Mesenchymal stem cell (in vitro differentiated cells and primary cell): ENCODE measurements around the gene CDK3.

Experiments
- DNase-seq: peaks from one replicate; pipeline ENCODE4 v3.0.0-alpha.2; 2013
- H2AFZ ChIP-seq: one replicate; pipeline ENCODE4 v1.6.1; 2013; ENCODE audit warnings: low read depth, mild to moderate bottlenecking, control low read depth, inconsistent platforms, low read length, moderate library complexity
- H2AK5ac ChIP-seq: 2 replicates; pipeline ENCODE4 v1.6.1; 2013; ENCODE audit warnings: low read length, moderate library complexity, mild to moderate bottlenecking, inconsistent platforms; ENCODE audit not compliant: severe bottlenecking
- H2BK120ac ChIP-seq: one replicate; pipeline ENCODE4 v1.6.1; 2013; ENCODE audit warnings: low read depth, mild to moderate bottlenecking, inconsistent platforms, low read length, moderate library complexity
- H2BK12ac ChIP-seq, 2 experiments: one replicate each; pipeline ENCODE4 v1.6.1; 2013; ENCODE audit warnings: inconsistent platforms in 2 of 2, low read length in 2 of 2, mild to moderate bottlenecking in 2 of 2, moderate library complexity in 2 of 2, control low read depth in 1 of 2
- H2BK15ac ChIP-seq: one replicate; pipeline ENCODE4 v1.6.1; 2013; ENCODE audit warnings: mild to moderate bottlenecking, low read depth, inconsistent platforms; ENCODE audit not compliant: poor library complexity, severe bottlenecking
- H2BK5ac ChIP-seq: 2 replicates; pipeline ENCODE4 v1.6.1; 2013; ENCODE audit warnings: low read depth, mild to moderate bottlenecking, low read length, control low read depth, inconsistent platforms; ENCODE audit not compliant: poor library complexity, severe bottlenecking
- H3K14ac ChIP-seq, 2 experiments: one replicate each; pipeline ENCODE4 v1.6.1; 2013; ENCODE audit warnings: inconsistent platforms in 2 of 2, low read length in 2 of 2, control low read depth in 1 of 2, mild to moderate bottlenecking in 1 of 2, moderate library complexity in 1 of 2
- H3K18ac ChIP-seq, 2 experiments: one replicate each; pipeline ENCODE4 v1.6.1; 2013; ENCODE audit warnings: inconsistent platforms in 2 of 2, low read length in 2 of 2, control low read depth in 1 of 2, low read depth in 1 of 2, mild to moderate bottlenecking in 1 of 2
- H3K23ac ChIP-seq, 2 experiments: one replicate each; pipeline ENCODE4 v1.6.1; 2013; ENCODE audit warnings: inconsistent platforms in 2 of 2, low read length in 2 of 2, mild to moderate bottlenecking in 2 of 2, moderate library complexity in 2 of 2, control low read depth in 1 of 2
- H3K27ac ChIP-seq: 2 replicates; pipeline ENCODE4 v1.5.1; 2013; ENCODE audit warnings: mild to moderate bottlenecking, moderate library complexity, low read length, control low read depth, inconsistent platforms; ENCODE audit not compliant: poor library complexity, severe bottlenecking
- H3K27me3 ChIP-seq, 2 experiments: 2 replicates each; pipeline versions ENCODE4 v1.6.1 to v1.7.0; 2013; ENCODE audit warnings: low read length in 2 of 2, mild to moderate bottlenecking in 2 of 2, moderate library complexity in 2 of 2, control low read depth in 1 of 2, inconsistent platforms in 1 of 2; ENCODE audit not compliant: control insufficient read depth in 1 of 2, insufficient read depth in 1 of 2
- H3K36me3 ChIP-seq, 2 experiments: 2 replicates each; pipeline versions ENCODE4 v1.6.1 to v1.7.0; 2013; ENCODE audit warnings: low read length in 2 of 2, control low read depth in 1 of 2, inconsistent platforms in 1 of 2, low read depth in 1 of 2, mild to moderate bottlenecking in 1 of 2; ENCODE audit not compliant: insufficient read depth in 2 of 2, control insufficient read depth in 1 of 2
- H3K4ac ChIP-seq, 2 experiments: one replicate each; pipeline ENCODE4 v1.6.1; 2013; ENCODE audit warnings: inconsistent platforms in 2 of 2, low read length in 2 of 2, mild to moderate bottlenecking in 2 of 2, moderate library complexity in 2 of 2, control low read depth in 1 of 2, low read depth in 1 of 2
- H3K4me1 ChIP-seq: 2 replicates; pipeline ENCODE4 v1.6.1; 2013; ENCODE audit warnings: low read depth, low read length, control low read depth; ENCODE audit not compliant: control insufficient read depth, insufficient read depth
- H3K4me2 ChIP-seq: 2 replicates; pipeline ENCODE4 v1.6.1; 2013; ENCODE audit warnings: low read length, mild to moderate bottlenecking, inconsistent platforms; ENCODE audit not compliant: poor library complexity, severe bottlenecking
- H3K4me3 ChIP-seq, 2 experiments: 2 replicates each; pipeline versions ENCODE4 v1.5.1 to v1.7.0; 2013; ENCODE audit warnings: low read length in 2 of 2, mild to moderate bottlenecking in 2 of 2, control low read depth in 1 of 2, low read depth in 1 of 2; ENCODE audit not compliant: insufficient read depth in 1 of 2
- H3K79me1 ChIP-seq: replicated peaks from 2 replicates; pipeline ENCODE4 v1.6.1; 2013; ENCODE audit warnings: mild to moderate bottlenecking, control low read depth, low read length, inconsistent platforms; ENCODE audit not compliant: poor library complexity, severe bottlenecking
- H3K9ac ChIP-seq: 2 replicates; pipeline ENCODE4 v1.7.0; 2013; ENCODE audit warnings: mild to moderate bottlenecking, low read length, moderate library complexity
- H3K9me3 ChIP-seq: 2 replicates; pipeline ENCODE4 v1.7.0; 2013; ENCODE audit warnings: mild to moderate bottlenecking, low read length; ENCODE audit not compliant: control insufficient read depth
- H4K8ac ChIP-seq: one replicate; pipeline ENCODE4 v1.6.1; 2013; ENCODE audit warnings: inconsistent platforms, mild to moderate bottlenecking, low read length, moderate library complexity
- H4K91ac ChIP-seq: one replicate; pipeline ENCODE4 v1.6.1; 2013; ENCODE audit warnings: mild to moderate bottlenecking, low read length, inconsistent platforms
- WGBS: methylation state at CpG from one replicate; pipeline ENCODE4 v1.1.7; 2013; ENCODE audit warnings: mixed read lengths; 5-methylcytosine and 5-hydroxymethylcytosine counted together

The CDK3 gene

GRCh38 chr17:75998327-75998795 lies 2.3 kb upstream of the CDK3 start:
- DNase-seq = no peak
- no peak overlapping the region for H2AK5ac ChIP-seq
- no peak overlapping the region for H4K91ac ChIP-seq
- H3K4me3 ChIP-seq = no peak overlapping the region
- H3K27me3 ChIP-seq = no peaks in the 10 kb centered on the region
- H2AFZ ChIP-seq = no peak overlapping the region
- no peak overlapping the region for H2BK12ac ChIP-seq
- peaks cover 7% of the 10 kb centered on the region for H3K4me1 ChIP-seq
- H3K27ac ChIP-seq = no peak overlapping the region
- peaks cover 2% of the 10 kb centered on the region for H3K79me1 ChIP-seq
- WGBS = 96% methylated on average over 8 of the region's 9 CpGs
- H2BK120ac ChIP-seq = no peak overlapping the region
- no peak overlapping the region for H3K9ac ChIP-seq
- no peak overlapping the region for H2BK15ac ChIP-seq
- no peak overlapping the region for H2BK5ac ChIP-seq
- peaks cover 7 to 48% of the 10 kb centered on the region in 2 experiments for H3K36me3 ChIP-seq
- H3K4me2 ChIP-seq = no peak overlapping the region
- no peak overlapping the region for H3K23ac ChIP-seq
- H3K14ac ChIP-seq = no peak overlapping the region
- H3K18ac ChIP-seq = no peak overlapping the region
- H3K4ac ChIP-seq = no peak overlapping the region
- no peaks in the 10 kb centered on the region for H3K9me3 ChIP-seq
- no peak overlapping the region for H4K8ac ChIP-seq

- H3K9me3 ChIP-seq = no peaks in the 10 kb centered on the region
- no peak overlapping the region for H3K27ac ChIP-seq
- WGBS = 76% methylated on average over 31 of the region's 31 CpGs
- H3K79me1 ChIP-seq = peaks cover 2% of the 10 kb centered on the region
- no peak overlapping the region for H3K4me3 ChIP-seq
- no peak overlapping the region for H3K23ac ChIP-seq
- H3K4me1 ChIP-seq = peaks cover 17% of the 10 kb centered on the region
- no peak overlapping the region for H2BK15ac ChIP-seq
- H2AFZ ChIP-seq = no peak overlapping the region
- no peak overlapping the region for H4K91ac ChIP-seq
- no peak overlapping the region for H3K4ac ChIP-seq
- no peak overlapping the region for H2BK12ac ChIP-seq
- H3K18ac ChIP-seq = no peak overlapping the region
- no peak overlapping the region for H3K14ac ChIP-seq
- H2BK5ac ChIP-seq = no peak overlapping the region
- no peak overlapping the region for H2BK120ac ChIP-seq
- no peak overlapping the region for H4K8ac ChIP-seq
- H2AK5ac ChIP-seq = no peak overlapping the region
- no peaks in the 10 kb centered on the region for H3K27me3 ChIP-seq
- peak; percentile 34 for DNase-seq
- H3K4me2 ChIP-seq = no peak overlapping the region
- peaks cover 5 to 48% of the 10 kb centered on the region in 2 experiments for H3K36me3 ChIP-seq
- no peak overlapping the region for H3K9ac ChIP-seq
Measured at GRCh38 chr17:76000016-76000754, 470 bp upstream of the CDK3 start.

GRCh38 chr17:76002100-76002499 lies 1.4 kb downstream of the CDK3 start:
- Histone ChIP-seq H3K27me3 (no peaks in the 10 kb centered on the region), H4K91ac (no peak overlapping the region), H3K4me3 (no peak overlapping the region), H2AFZ (no peak overlapping the region), H4K8ac (no peak overlapping the region), H3K4ac (no peak overlapping the region), H3K4me2 (no peak overlapping the region), H3K14ac (no peak overlapping the region), H3K18ac (no peak overlapping the region), H2AK5ac (no peak overlapping the region), H2BK15ac (no peak overlapping the region), H3K36me3 (peaks cover 5 to 54% of the 10 kb centered on the region in 2 experiments), H3K79me1 (peaks cover 2% of the 10 kb centered on the region), H3K23ac (no peak overlapping the region), H2BK5ac (no peak overlapping the region), H2BK120ac (no peak overlapping the region), H3K9ac (no peak overlapping the region), H3K9me3 (no peaks in the 10 kb centered on the region), H3K4me1 (peaks cover 16% of the 10 kb centered on the region), H3K27ac (no peak overlapping the region), H2BK12ac (no peak overlapping the region)
- WGBS = over 99% methylated on average over 12 of the region's 12 CpGs
- DNase-seq = no peak

GRCh38 chr17:76003915-76004314 lies 3.3 kb downstream of the CDK3 start:
- H3K4me2 ChIP-seq = no peak overlapping the region
- H2BK12ac ChIP-seq = no peak overlapping the region
- no peak overlapping the region for H2AK5ac ChIP-seq
- no peak overlapping the region for H3K18ac ChIP-seq
- no peak overlapping the region for H3K4ac ChIP-seq
- H2BK5ac ChIP-seq = no peak overlapping the region
- DNase-seq = no peak
- no peaks in the 10 kb centered on the region for H3K9me3 ChIP-seq
- H3K9ac ChIP-seq = no peak overlapping the region
- WGBS = 96% methylated on average over 6 of the region's 6 CpGs
- H2BK15ac ChIP-seq = no peak overlapping the region
- no peak overlapping the region for H4K91ac ChIP-seq
- H3K36me3 ChIP-seq = peaks cover 5 to 60% of the 10 kb centered on the region in 2 experiments
- no peak overlapping the region for H2BK120ac ChIP-seq
- no peak overlapping the region for H2AFZ ChIP-seq
- H3K27me3 ChIP-seq = no peaks in the 10 kb centered on the region
- no peak overlapping the region for H3K27ac ChIP-seq
- no peak overlapping the region for H3K23ac ChIP-seq
- peaks cover 14% of the 10 kb centered on the region for H3K4me1 ChIP-seq
- H3K79me1 ChIP-seq = peaks cover 2% of the 10 kb centered on the region
- no peak overlapping the region for H3K4me3 ChIP-seq
- no peak overlapping the region for H3K14ac ChIP-seq
- H4K8ac ChIP-seq = no peak overlapping the region
